GM23338 (cell line): ENCODE results near the gene MYH14. TPM values are rescaled to one million over a fixed set of nuclear protein-coding genes. Genes with fewer than 3 reads are reported as not detected.

Experiments
- ATAC-seq: fragments of 200-7000 bp; cut with Tn5 transposase; 3 replicates; pipeline ENCODE4 v1.9.1; 2020
- DNase-seq: peaks from one replicate; pipeline ENCODE4 v3.0.0-alpha.2; 2015; ENCODE audit warnings: low spot score
- H2AFZ ChIP-seq: fragments of 200-600 bp; sonication (generic); 2 replicates; pipeline ENCODE4 v1.8.0; 2016; ENCODE audit warnings: antibody characterized with exemption, mild to moderate bottlenecking, moderate library complexity
- H3F3A ChIP-seq: fragments of 200-600 bp; sonication (generic); replicated peaks from 2 replicates; pipeline ENCODE4 v1.8.0; 2017; ENCODE audit warnings: antibody characterized with exemption, mixed run types, low read depth
- H3K27ac ChIP-seq: fragments of 200-600 bp; sonication (generic); 2 replicates; pipeline ENCODE4 v1.6.1; 2016; ENCODE audit warnings: low read depth
- H3K27me3 ChIP-seq: fragments of 200-600 bp; sonication (generic); 2 replicates; pipeline ENCODE4 v1.8.0; 2016; ENCODE audit warnings: mild to moderate bottlenecking, mixed run types, moderate library complexity; ENCODE audit not compliant: insufficient read depth
- H3K36me3 ChIP-seq: fragments of 200-600 bp; sonication (generic); 2 replicates; pipeline ENCODE4 v1.8.0; 2016; ENCODE audit warnings: mild to moderate bottlenecking; ENCODE audit not compliant: insufficient read depth
- H3K4me1 ChIP-seq: fragments of 200-600 bp; sonication (generic); 2 replicates; pipeline ENCODE4 v1.8.0; 2016; ENCODE audit warnings: mild to moderate bottlenecking, moderate library complexity; ENCODE audit not compliant: insufficient read depth
- H3K4me2 ChIP-seq: fragments of 200-600 bp; sonication (generic); 2 replicates; pipeline ENCODE4 v1.7.1; 2017; ENCODE audit warnings: mixed run types
- H3K4me3 ChIP-seq: fragments of 200-600 bp; sonication (generic); 2 replicates; pipeline ENCODE4 v1.6.1; 2016; ENCODE audit warnings: mixed run types
- H3K79me2 ChIP-seq: fragments of 200-600 bp; sonication (generic); replicated peaks from 2 replicates; pipeline ENCODE4 v1.8.0; 2017; ENCODE audit warnings: mild to moderate bottlenecking; ENCODE audit not compliant: insufficient read depth
- H3K9me2 ChIP-seq: fragments of 200-600 bp; sonication (generic); 2 replicates; pipeline ENCODE4 v1.8.0; 2017; ENCODE audit not compliant: insufficient read depth
- H4K20me1 ChIP-seq: fragments of 200-600 bp; sonication (generic); replicated peaks from 2 replicates; pipeline ENCODE4 v1.8.0; 2017; ENCODE audit warnings: mild to moderate bottlenecking; ENCODE audit not compliant: insufficient read depth
- H3K27ac Mint-ChIP-seq: 2 replicates; pipeline ENCODE4 v1.8.0; 2020; ENCODE audit warnings: inconsistent platforms, mild to moderate bottlenecking, moderate library complexity, mixed read lengths
- H3K27me3 Mint-ChIP-seq: 3 replicates; pipeline ENCODE4 v1.8.0; 2022; ENCODE audit warnings: low read depth, mild to moderate bottlenecking, moderate library complexity, mixed read lengths, inconsistent platforms; ENCODE audit not compliant: insufficient read depth, poor library complexity
- H3K36me3 Mint-ChIP-seq: 3 replicates; pipeline ENCODE4 v1.8.0; 2021; ENCODE audit warnings: low read depth, mild to moderate bottlenecking, inconsistent platforms, moderate library complexity, mixed read lengths
- H3K4me1 Mint-ChIP-seq: 3 replicates; pipeline ENCODE4 v1.8.0; 2020; ENCODE audit warnings: mild to moderate bottlenecking, inconsistent platforms, mixed read lengths
- H3K4me3 Mint-ChIP-seq: 3 replicates; pipeline ENCODE4 v1.8.0; 2021; ENCODE audit warnings: moderate library complexity, mild to moderate bottlenecking, inconsistent platforms, mixed read lengths
- H3K9me3 Mint-ChIP-seq: 3 replicates; pipeline ENCODE4 v1.8.0; 2020; ENCODE audit warnings: moderate library complexity, mild to moderate bottlenecking, inconsistent platforms, mixed read lengths
- CREB1 ChIP-seq: fragments of 250-450 bp; sonication (Bioruptor Pico); IDR thresholded peaks from 2 replicates; pipeline ENCODE4 v1.5.0; 2020; ENCODE audit warnings: low read depth, mild to moderate bottlenecking, moderate library complexity
- CTCF ChIP-seq, 2 experiments: fragments of 200-600 bp in 1 of 2; sonication (generic) in 1 of 2; conservative IDR thresholded peaks; 2 replicates each; pipeline versions ENCODE4 v1.5.1 to v1.6.1; 2016 to 2017; ENCODE audit warnings: antibody characterized with exemption in 2 of 2, low read depth in 2 of 2, mild to moderate bottlenecking in 2 of 2, moderate library complexity in 1 of 2
- ETS1 ChIP-seq: IDR thresholded peaks from 2 replicates; pipeline ENCODE4 v1.6.1; 2016; ENCODE audit warnings: antibody characterized with exemption
- EZH2 ChIP-seq: fragments of 200-600 bp; sonication (generic); IDR thresholded peaks from one replicate; pipeline ENCODE4 v1.8.0; 2017; ENCODE audit warnings: antibody characterized with exemption, mild to moderate bottlenecking, low read depth; ENCODE audit not compliant: unreplicated experiment
- EZH2phosphoT487 ChIP-seq: fragments of 200-600 bp; sonication (generic); IDR thresholded peaks from one replicate; pipeline ENCODE4 v1.8.1; 2018; ENCODE audit warnings: antibody characterized with exemption; ENCODE audit not compliant: unreplicated experiment
- JUNB ChIP-seq: IDR thresholded peaks from one replicate; pipeline ENCODE4 v1.6.1; 2016; ENCODE audit warnings: antibody characterized with exemption; ENCODE audit not compliant: unreplicated experiment
- NANOG ChIP-seq: IDR thresholded peaks from 2 replicates; pipeline ENCODE4 v1.6.1; 2016; ENCODE audit warnings: antibody characterized with exemption, borderline replicate concordance
- POLR2AphosphoS5 ChIP-seq: IDR thresholded peaks from 2 replicates; pipeline ENCODE4 v1.6.1; 2016; ENCODE audit warnings: antibody characterized with exemption, low read depth
- REST ChIP-seq: IDR thresholded peaks from one replicate; pipeline ENCODE4 v1.6.1; 2018; ENCODE audit warnings: antibody characterized with exemption; ENCODE audit not compliant: unreplicated experiment
- STAT1 ChIP-seq: IDR thresholded peaks from one replicate; pipeline ENCODE4 v1.6.1; 2016; ENCODE audit warnings: antibody characterized with exemption; ENCODE audit not compliant: unreplicated experiment
- ZNF114 ChIP-seq: fragments of 250-450 bp; sonication (Bioruptor Pico); IDR thresholded peaks from 2 replicates; pipeline ENCODE4 v1.5.0; 2020; ENCODE audit warnings: mild to moderate bottlenecking, moderate library complexity
- ZNF331 ChIP-seq: fragments of 250-450 bp; sonication (Bioruptor Pico); IDR thresholded peaks from 2 replicates; pipeline ENCODE4 v1.5.0; 2020; ENCODE audit warnings: low read depth, mild to moderate bottlenecking, moderate library complexity
- ZNF462 ChIP-seq: fragments of 250-450 bp; sonication (Bioruptor Pico); IDR thresholded peaks from 2 replicates; pipeline ENCODE4 v1.5.0; 2020; ENCODE audit warnings: mild to moderate bottlenecking, moderate library complexity
- polyA plus RNA-seq: library from polyadenylated mRNA; unstranded; fragments of >200 nt; fragmentation: Nextera tagmentation; extraction: Ambion mirVana; gene quantifications from 2 replicates; pipeline ENCODE4 v1.2.1, GENCODE V29; 2016
- total RNA-seq: library from RNA; depleted of rRNA; stranded (reverse); fragments of >200 nt; shearing (Covaris generic); gene quantifications from 2 replicates; pipeline ENCODE4 v1.2.3, GENCODE V29; 2014

MYH14 gene
- total and polyA plus RNA-seq, 2 experiments from 2014 or later: 25.5 to 27.5 TPM

GRCh38 chr19:50281491-50281890 is 78.1 kb downstream of the MYH14 start:
- Histone ChIP-seq H2AFZ (no peak overlapping the region), H3F3A (no peaks in the 10 kb centered on the region), H4K20me1 (no peaks in the 10 kb centered on the region), H3K4me2 (no peak overlapping the region), H3K27ac (no peak overlapping the region), H3K79me2 (no peaks in the 10 kb centered on the region), H3K4me1 (no peaks in the 10 kb centered on the region), H3K9me2 (no peaks in the 10 kb centered on the region), H3K27me3 (no peaks in the 10 kb centered on the region), H3K4me3 (no peak overlapping the region), H3K36me3 (peaks cover 7% of the 10 kb centered on the region)
- H3K4me1 Mint-ChIP-seq: no peaks in the 10 kb centered on the region
- H3K9me3 Mint-ChIP-seq: peaks cover 92% of the 10 kb centered on the region
- H3K27me3 Mint-ChIP-seq: peaks cover 13% of the 10 kb centered on the region
- TF ChIP-seq CREB1: no peak
- TF ChIP-seq ZNF114 (CRISPR knock-in tag): no peak
- TF ChIP-seq ETS1: no peak
- no peak for TF ChIP-seq STAT1
- TF ChIP-seq JUNB: no peak
- TF ChIP-seq EZH2phosphoT487: no peak
- no peak for TF ChIP-seq EZH2
- TF ChIP-seq CTCF (conservative IDR thresholded peaks at IDR 0.05; ENCODE audit: low read depth in 2 of 2): no peak
- no peak for TF ChIP-seq ZNF331 (CRISPR knock-in tag)
- TF ChIP-seq ZNF462 (CRISPR knock-in tag): no peak
- TF ChIP-seq POLR2AphosphoS5: no peak
- no peak for TF ChIP-seq REST
- no peak for TF ChIP-seq NANOG
- H3K27ac Mint-ChIP-seq: no peak overlapping the region
- ATAC-seq (no peak), DNase-seq (no peak)
- peaks cover 32% of the 10 kb centered on the region for H3K36me3 Mint-ChIP-seq
- no peak overlapping the region for H3K4me3 Mint-ChIP-seq
